Type B pancreatic cell (in vitro differentiated cells): Measurements from ENCODE around the gene LIN28A. TPM values are rescaled to one million over a fixed set of nuclear protein-coding genes. Genes with fewer than 3 reads are reported as not detected.

Experiments used
- DNase-seq: peaks from one replicate; pipeline ENCODE4 v3.0.0; 2021; ENCODE audit warnings: mixed read lengths; ENCODE audit not compliant: unreplicated experiment; ENCODE audit errors: extremely low spot score
- H3K27ac Mint-ChIP-seq: 2 replicates; pipeline ENCODE4 v1.8.0; 2021; ENCODE audit warnings: mild to moderate bottlenecking, mixed read lengths
- H3K27me3 Mint-ChIP-seq: 2 replicates; pipeline ENCODE4 v1.8.0; 2021; ENCODE audit warnings: mixed read lengths
- H3K36me3 Mint-ChIP-seq: 2 replicates; pipeline ENCODE4 v1.8.0; 2021; ENCODE audit warnings: mixed read lengths
- H3K4me1 Mint-ChIP-seq: one replicate; pipeline ENCODE4 v1.8.0; 2021; ENCODE audit warnings: mixed read lengths; ENCODE audit not compliant: unreplicated experiment
- H3K4me3 Mint-ChIP-seq: 2 replicates; pipeline ENCODE4 v1.8.0; 2021; ENCODE audit warnings: mild to moderate bottlenecking, mixed read lengths
- H3K9me3 Mint-ChIP-seq: 2 replicates; pipeline ENCODE4 v1.8.0; 2021; ENCODE audit warnings: mixed read lengths
- total RNA-seq: library from RNA; stranded (reverse); gene quantifications from 2 replicates; pipeline ENCODE4 v1.2.1, GENCODE V29; 2021; ENCODE audit warnings: low replicate concordance
- TF ChIP-seq, protein P1 (sequence below): fragments of 200-600 bp; sonication (generic); conservative IDR thresholded peaks from 2 replicates; pipeline ENCODE4 v1.5.0; 2021; ENCODE audit warnings: antibody characterized with exemption, mild to moderate bottlenecking

Gene LIN28A
- total RNA-seq, 1 donor from 2014 or later: 26.2 TPM

- DNase-seq: no peak
- H3K9me3 Mint-ChIP-seq: no peaks in the 10 kb centered on the region
- no peaks in the 10 kb centered on the region for H3K4me1 Mint-ChIP-seq
- no peaks in the 10 kb centered on the region for H3K27me3 Mint-ChIP-seq
- peaks cover 11% of the 10 kb centered on the region for H3K36me3 Mint-ChIP-seq
- TF ChIP-seq, protein P1, sequence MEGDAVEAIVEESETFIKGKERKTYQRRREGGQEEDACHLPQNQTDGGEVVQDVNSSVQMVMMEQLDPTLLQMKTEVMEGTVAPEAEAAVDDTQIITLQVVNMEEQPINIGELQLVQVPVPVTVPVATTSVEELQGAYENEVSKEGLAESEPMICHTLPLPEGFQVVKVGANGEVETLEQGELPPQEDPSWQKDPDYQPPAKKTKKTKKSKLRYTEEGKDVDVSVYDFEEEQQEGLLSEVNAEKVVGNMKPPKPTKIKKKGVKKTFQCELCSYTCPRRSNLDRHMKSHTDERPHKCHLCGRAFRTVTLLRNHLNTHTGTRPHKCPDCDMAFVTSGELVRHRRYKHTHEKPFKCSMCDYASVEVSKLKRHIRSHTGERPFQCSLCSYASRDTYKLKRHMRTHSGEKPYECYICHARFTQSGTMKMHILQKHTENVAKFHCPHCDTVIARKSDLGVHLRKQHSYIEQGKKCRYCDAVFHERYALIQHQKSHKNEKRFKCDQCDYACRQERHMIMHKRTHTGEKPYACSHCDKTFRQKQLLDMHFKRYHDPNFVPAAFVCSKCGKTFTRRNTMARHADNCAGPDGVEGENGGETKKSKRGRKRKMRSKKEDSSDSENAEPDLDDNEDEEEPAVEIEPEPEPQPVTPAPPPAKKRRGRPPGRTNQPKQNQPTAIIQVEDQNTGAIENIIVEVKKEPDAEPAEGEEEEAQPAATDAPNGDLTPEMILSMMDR: no peak
- no peak overlapping the region for H3K4me3 Mint-ChIP-seq
- H3K27ac Mint-ChIP-seq: no peak overlapping the region
Observed at GRCh38 chr1:26449868-26450267, 39.3 kb downstream of the LIN28A start.

- TF ChIP-seq, protein P1: no peak
- Mint-ChIP-seq H3K27me3 (no peaks in the 10 kb centered on the region), H3K4me1 (no peaks in the 10 kb centered on the region), H3K36me3 (peaks cover 7% of the 10 kb centered on the region), H3K9me3 (no peaks in the 10 kb centered on the region), H3K27ac (peak overlapping the region; percentile 21), H3K4me3 (no peak overlapping the region)
- no peak for DNase-seq
Observed at GRCh38 chr1:26450908-26451307, 40.3 kb downstream of the LIN28A start.

DNA sequence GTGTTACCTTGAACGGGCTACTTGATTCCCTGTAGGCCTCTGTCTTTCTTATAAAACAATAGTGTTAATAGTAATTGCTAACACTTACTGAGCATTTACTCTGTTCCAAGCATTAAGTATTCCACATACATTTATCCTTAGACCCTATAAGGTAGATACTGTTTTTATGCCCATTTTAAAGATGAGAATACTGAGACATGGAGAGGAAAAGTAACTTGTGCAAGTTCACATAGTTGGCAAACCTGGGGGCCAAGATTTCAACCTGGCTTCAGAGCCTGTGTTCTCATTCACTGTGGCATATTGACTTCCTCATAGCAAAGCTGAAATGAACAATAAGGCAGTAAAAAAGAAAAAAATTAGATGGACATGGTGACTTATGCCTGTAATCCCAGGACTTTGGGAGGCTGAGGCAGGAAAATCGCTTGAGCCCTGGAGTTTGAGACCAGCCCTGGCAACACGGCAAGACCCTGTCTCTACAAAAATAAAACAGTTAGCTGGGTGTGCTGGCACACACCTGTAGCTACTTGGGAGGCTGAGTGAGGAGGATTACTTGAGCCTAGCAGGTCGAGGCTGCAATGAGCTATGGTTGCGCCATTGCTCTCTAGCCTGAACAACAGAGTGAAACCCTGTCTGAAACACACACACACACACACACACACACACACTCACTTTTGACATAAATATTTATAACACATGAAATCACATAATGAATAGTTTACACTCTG is 42.0 kb downstream of the LIN28A start:
- no peak overlapping the region for H3K27ac Mint-ChIP-seq
- H3K36me3 Mint-ChIP-seq: peaks cover 3% of the 10 kb centered on the region
- H3K27me3 Mint-ChIP-seq: no peaks in the 10 kb centered on the region
- no peaks in the 10 kb centered on the region for H3K9me3 Mint-ChIP-seq
- no peak for DNase-seq
- H3K4me1 Mint-ChIP-seq: no peaks in the 10 kb centered on the region
- no peak overlapping the region for H3K4me3 Mint-ChIP-seq
- TF ChIP-seq, protein P1: no peak

DNA sequence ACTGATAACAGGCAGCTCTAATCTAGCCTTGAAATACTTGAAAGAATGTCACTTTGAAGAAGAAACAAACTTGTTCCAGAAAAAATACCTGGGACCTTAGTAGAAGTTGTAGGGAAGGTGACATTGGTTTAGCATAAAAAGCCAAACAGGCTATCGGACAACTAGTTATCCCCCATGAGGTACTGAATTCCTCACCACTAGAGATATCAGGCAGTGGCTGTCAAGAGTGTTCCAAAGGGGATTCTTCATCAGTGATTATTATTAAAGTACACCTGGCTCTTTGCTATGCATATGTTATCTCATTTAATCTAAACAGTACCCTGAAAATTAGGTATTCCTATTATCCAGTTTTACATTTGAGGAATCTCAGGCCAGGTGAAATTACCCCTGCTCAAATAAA is 48.5 kb downstream of the LIN28A start:
- DNase-seq: no peak
- H3K36me3 Mint-ChIP-seq: peaks cover 17% of the 10 kb centered on the region

GRCh38 chr1:26459573-26460031 is 49.0 kb downstream of the LIN28A start:
- H3K9me3 Mint-ChIP-seq: no peaks in the 10 kb centered on the region
- no peaks in the 10 kb centered on the region for H3K27me3 Mint-ChIP-seq
- no peak overlapping the region for H3K4me3 Mint-ChIP-seq
- DNase-seq: no peak
- H3K27ac Mint-ChIP-seq: no peak overlapping the region
- H3K36me3 Mint-ChIP-seq: peaks cover 17% of the 10 kb centered on the region
- TF ChIP-seq, protein P1: no peak
- H3K4me1 Mint-ChIP-seq: no peaks in the 10 kb centered on the region

More for the DNA sequence above, 48.5 kb downstream of the LIN28A start:
- Mint-ChIP-seq H3K4me1 (no peaks in the 10 kb centered on the region), H3K4me3 (no peak overlapping the region), H3K27me3 (no peaks in the 10 kb centered on the region), H3K9me3 (no peaks in the 10 kb centered on the region), H3K27ac (no peak overlapping the region)
- TF ChIP-seq, protein P1: no peak
